NOMO-1 treated with DMSO at 0.1 percent for 48 hours (cell line): Measurements from ENCODE around the gene LHX5.

ENCODE experiments used
- DNase-seq: peaks from one replicate; lab custom pipeline; 2025; ENCODE audit not compliant: unreplicated experiment; lab: John Stamatoyannopoulos, UW

The LHX5 gene

GRCh38 chr12:113478351-113479011 lies 6.8 kb upstream of the LHX5 start:
- no peak for DNase-seq

- DNase-seq = no peak
Observed at GRCh38 chr12:113477842-113478215, 6.2 kb upstream of the LHX5 start.

- DNase-seq = no peak
Observed at GRCh38 chr12:113477171-113477841, 5.6 kb upstream of the LHX5 start.

- no peak for DNase-seq
Observed at GRCh38 chr12:113476176-113476986, 4.7 kb upstream of the LHX5 start.

- DNase-seq = no peak
Observed at GRCh38 chr12:113475451-113476175, 3.9 kb upstream of the LHX5 start.

GRCh38 chr12:113474635-113475436 lies 3.2 kb upstream of the LHX5 start:
- DNase-seq = no peak

GRCh38 chr12:113473942-113474341 lies 2.3 kb upstream of the LHX5 start:
- DNase-seq = no peak

GRCh38 chr12:113473400-113473799 lies 1.7 kb upstream of the LHX5 start:
- DNase-seq = no peak

GRCh38 chr12:113472191-113473121 lies 785 bp upstream of the LHX5 start:
- DNase-seq = no peak

GRCh38 chr12:113470871-113471618 lies 626 bp downstream of the LHX5 start:
- no peak for DNase-seq

- DNase-seq = no peak
Observed at GRCh38 chr12:113469949-113470743, 1.5 kb downstream of the LHX5 start.

- no peak for DNase-seq
Observed at GRCh38 chr12:113469224-113469948, 2.3 kb downstream of the LHX5 start.

- DNase-seq = no peak
Observed at GRCh38 chr12:113468365-113469223, 3.1 kb downstream of the LHX5 start.

GRCh38 chr12:113467502-113468364 lies 3.9 kb downstream of the LHX5 start:
- no peak for DNase-seq

GRCh38 chr12:113467142-113467501 lies 4.5 kb downstream of the LHX5 start:
- no peak for DNase-seq
